CD4-positive, alpha-beta T cell treated with Interleukin-2 at 100 ng/mL for 4 hours (primary cell): ENCODE results near the gene FYN.
"Not testable (repeated sequence)": the region's sequence is repeated elsewhere in the genome, so short reads cannot be mapped to it uniquely, and the experiment has no call there.

ENCODE experiments used
- DNase-seq: peaks from one replicate; pipeline ENCODE4 v3.0.0-alpha.2; 2020; ENCODE audit warnings: low spot score

The FYN gene

DNA sequence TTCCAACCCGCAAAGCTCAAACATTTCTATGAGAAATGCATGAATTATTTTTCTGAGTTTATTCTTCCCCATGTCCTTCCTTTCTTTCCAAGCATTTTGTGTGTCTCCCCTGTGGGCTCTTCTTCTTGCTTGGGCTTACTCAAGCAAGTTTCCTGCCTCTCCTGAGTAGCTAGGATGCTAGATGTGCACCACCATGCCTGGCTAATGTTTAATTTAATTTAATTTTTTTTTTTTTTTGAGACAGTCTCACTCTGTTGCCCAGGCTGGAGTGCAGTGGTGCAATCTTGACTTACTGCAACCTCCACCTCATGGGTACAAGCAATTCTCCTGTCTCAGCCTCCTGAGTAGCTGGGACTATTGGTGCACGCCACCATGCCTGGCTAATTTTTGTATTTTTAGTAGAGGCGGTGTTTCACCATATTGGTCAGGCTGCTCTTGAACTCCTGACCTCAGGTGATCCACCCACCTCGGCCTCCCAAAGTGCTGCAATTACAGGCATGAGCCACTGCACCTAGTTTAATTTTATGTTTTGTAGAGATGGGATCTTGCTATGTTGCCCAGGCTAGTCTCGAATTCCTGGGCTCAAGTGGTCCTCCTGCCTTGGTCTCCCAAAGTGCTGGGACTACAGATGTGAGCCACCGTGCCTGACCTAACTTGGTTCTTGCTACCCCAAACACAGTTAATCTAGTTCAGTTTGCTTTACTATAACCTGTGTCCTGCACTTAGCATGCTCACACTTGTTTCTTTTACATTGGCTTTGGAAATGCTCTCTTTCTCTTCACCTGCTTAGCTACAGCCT is 192.2 kb downstream of the FYN start:
- DNase-seq = not testable (repeated sequence)

DNA sequence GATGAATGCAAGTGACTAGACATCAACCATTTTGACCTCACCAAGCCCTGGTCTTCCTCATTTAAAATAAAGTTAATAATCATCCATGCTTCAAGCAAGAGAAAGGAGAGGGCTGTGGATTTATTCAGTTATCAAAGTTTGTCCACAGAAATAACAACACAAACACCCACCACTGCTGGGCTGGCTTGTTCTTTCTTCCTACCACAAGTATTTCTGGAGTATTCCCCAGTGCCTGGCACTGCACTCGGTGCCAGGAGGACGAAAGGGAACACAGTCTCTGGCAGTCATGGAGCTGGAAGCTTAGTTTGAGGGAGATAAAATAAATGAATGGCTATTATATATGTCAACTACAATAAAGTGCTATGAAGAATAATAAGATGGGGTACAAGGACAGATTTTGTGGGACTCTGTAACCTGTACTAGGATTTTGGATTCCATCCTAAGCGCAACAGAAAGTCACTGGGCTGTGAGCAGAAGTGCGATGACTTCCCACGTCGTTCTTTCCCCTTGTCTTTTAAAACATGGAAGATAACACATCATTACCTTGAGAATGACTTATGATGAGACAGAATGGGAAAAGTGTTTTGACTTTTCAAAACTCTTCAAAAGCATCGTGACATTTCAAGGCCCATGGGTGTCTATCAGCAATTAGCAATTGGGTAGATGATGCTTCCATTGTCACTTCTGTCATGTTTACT is 193.1 kb downstream of the FYN start:
- DNase-seq = no peak

DNA sequence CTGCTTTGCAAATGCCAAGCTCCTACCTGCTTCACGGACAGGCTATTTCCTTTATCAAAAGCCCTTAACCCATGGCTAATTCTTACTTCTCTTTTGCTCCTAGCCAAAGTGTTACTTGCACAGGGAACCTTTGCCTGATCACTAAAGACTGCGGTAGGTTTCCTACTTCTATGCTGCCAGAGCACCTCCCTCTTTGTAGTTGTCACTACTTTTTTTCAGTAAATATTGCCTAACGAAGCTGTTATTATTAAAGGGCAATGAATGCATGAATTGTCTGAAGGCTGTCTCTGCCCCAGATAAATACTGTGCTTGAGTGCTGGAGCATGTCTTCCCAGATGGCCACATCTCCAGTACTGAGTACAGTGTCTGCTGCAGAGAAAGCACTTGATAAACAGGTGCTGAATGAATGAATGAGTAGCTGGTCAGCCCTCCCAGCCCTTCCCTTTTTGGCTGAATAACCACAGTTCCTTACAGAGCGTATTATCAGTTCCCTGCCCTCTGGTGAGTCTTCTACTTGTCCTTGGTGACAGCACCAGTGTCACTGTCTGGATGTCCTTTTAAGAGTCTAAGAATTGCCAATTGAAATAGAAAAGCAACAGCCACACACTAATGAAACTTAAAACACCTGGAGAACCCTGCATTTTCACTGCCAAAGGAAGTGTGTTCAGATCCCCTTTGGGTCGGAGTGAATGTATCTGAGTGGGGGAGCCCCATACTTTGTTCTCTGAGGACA is 194.0 kb downstream of the FYN start:
- DNase-seq = no peak

DNA sequence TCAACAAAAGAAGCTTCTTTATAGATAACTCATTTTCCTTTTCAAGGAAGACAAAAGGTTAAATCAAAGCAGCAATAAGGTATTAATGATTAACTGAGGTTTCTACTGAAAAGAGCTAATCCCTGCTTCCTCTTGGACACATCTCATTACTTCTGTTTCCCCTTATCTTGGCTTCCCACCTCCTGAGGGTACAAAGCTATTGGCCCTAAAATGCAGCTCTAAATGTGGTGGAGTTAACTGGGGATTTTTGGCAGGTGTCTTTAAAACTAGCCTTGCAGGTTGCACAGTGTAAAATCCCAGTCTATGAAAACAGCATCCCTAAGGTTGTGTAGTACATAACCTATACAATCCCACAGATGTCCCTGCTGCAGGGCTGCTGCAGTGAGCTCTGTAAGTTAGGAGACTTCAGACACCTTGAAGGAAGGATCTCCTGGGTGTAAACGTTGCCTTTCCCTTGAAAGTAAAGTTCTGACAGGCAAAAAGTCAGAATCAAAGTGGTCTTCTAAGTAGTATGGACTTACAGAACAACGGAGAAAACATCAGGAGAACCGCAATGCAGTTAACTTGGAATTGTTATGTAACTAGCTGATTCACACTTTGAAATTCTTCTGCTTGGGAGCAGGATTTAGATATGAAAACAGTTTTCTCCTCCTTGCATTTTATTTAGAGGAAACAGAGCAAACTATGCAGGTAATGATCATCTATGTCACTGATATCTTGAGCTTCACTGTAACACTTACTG is 195.8 kb downstream of the FYN start:
- DNase-seq = no peak

DNA sequence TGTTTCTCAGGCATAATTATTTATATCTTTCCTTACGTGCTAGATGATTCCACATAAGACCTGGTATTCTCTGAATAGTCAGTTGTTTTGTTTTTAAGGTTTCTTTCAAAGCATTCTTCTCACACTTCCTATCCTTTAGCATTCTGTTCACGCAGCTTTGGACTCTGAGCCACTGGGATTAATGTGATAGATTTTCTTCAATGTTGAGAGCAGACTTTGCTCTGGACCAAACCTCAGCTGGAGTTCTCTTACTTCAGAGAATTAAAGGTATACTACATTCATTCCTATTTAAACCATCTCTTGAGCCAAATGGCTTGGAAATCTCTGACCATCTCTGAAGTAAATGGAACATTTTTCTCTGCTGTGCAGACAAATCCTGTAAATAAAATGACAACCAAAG is 196.9 kb downstream of the FYN start:
- DNase-seq = no peak

GRCh38 chr6:111674883-111675282 is 198.4 kb downstream of the FYN start:
- DNase-seq = no peak

GRCh38 chr6:111674413-111674812 is 198.8 kb downstream of the FYN start:
- no peak for DNase-seq

- no peak for DNase-seq
Observed at GRCh38 chr6:111673937-111674336, 199.3 kb downstream of the FYN start.

DNA sequence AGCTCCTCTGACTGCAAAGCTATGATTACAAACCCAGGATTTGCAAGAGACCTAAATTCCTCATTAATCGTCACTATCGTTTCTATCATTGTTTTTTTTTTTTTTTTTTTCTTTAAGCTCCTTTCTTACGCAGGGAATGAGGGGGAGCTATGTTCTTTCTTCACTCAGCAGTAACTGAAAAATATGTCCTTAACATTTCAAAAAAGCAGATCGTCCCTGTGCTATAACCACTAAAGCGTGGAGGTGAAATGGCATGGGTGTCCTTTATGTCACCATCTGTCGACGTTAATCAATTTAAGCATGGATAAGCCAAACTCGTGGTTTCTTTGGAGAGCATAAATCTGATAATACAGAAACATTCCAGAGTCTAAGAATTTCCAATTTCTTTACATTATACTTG is 199.7 kb downstream of the FYN start:
- no peak for DNase-seq

- DNase-seq = no peak
Observed at GRCh38 chr6:111672761-111673450, 200.3 kb downstream of the FYN start.

- DNase-seq = no peak
Observed at GRCh38 chr6:111669326-111669725, 203.9 kb downstream of the FYN start.

GRCh38 chr6:111668410-111668809 is 204.8 kb downstream of the FYN start:
- DNase-seq = no peak

DNA sequence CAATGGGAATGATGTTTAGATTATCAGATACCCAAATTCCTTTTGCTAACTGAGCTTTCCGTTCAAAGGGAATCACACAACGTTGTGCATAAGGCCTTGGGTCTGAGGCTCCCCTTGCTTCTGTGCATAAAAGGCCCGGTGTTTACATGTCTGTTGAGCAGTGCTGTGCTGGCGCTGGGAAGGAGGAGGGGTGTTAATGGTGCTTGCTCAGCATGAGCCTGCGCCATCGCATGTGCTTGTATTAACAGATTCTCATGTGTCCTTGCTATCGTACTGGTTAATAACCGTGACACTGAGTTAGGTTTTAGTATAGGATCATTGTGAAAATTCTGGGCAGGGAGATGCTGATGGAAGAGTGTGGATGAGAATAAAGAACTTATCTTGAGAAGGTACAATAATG is 205.3 kb downstream of the FYN start:
- DNase-seq = no peak

DNA sequence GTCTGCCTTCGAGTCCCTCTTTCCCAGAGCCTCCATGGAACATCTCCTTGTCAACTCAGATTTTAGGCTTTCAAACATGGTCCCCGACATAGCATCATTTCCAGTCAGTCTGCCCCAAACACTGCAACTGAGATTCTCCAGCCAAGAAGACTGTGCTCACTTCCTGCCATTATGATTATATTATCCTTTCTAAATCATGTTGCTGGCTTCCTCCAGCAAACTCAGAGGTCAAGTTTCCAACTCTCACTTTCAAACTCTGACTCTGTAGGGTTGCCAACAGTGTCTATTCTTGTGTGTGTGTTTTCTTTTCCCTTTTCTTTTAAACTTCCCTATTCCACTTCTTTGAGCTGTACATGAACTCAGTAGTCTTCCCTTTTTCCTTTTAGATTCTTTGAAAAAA is 206.4 kb downstream of the FYN start:
- DNase-seq = no peak

GRCh38 chr6:111664565-111665030 is 208.7 kb downstream of the FYN start:
- DNase-seq = no peak

GRCh38 chr6:111663692-111664564 is 209.3 kb downstream of the FYN start:
- DNase-seq = no peak

- DNase-seq = no peak
Observed at GRCh38 chr6:111662794-111663593, 210.3 kb downstream of the FYN start.

GRCh38 chr6:111662072-111662793 is 211.0 kb downstream of the FYN start:
- no peak for DNase-seq

DNA sequence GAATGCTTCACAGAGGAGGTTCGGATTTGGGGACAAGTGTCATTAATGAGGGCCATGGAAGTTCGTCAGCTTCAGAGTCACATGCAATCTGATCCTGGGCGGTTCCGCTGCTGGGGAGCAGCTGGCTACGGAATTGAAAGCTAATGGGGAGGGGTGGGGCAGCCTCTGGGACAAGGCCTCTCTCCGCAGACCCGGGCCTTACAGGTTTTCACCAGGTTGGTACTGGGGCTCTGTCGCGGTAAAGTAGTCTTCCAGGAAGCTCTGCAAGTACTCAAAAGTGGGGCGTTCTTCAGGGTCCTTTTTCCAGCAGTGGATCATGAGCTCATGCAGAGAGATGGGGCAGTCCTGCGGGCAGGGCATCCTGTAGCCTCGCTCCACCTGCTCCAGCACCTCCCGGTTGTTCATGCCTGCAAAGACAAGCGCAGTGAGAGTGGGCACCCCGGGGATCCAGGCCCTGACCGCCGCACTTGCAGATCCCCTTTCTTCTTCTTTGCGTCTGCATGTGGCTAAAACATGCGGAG is 211.7 kb downstream of the FYN start:
- no peak for DNase-seq
